HepG2 (cell line): ENCODE results near the gene RPLP2. TPM values are rescaled to one million over a fixed set of nuclear protein-coding genes. Genes with fewer than 3 reads are reported as not detected.
A peak's percentile ranks its signal among the peaks of the same experiment; 100 is the strongest.

Source experiments
- CEBPZ ChIP-seq: IDR thresholded peaks from 2 replicates; pipeline ENCODE4 v1.6.1; 2012; ENCODE audit warnings: low read length, improper control_type of control experiment
- ETV5 ChIP-seq: IDR thresholded peaks from 2 replicates; pipeline ENCODE4 v1.6.1; 2018; ENCODE audit warnings: missing biosample characterization, missing genetic modification reagents, inconsistent platforms, borderline replicate concordance
- FOXC1 ChIP-seq: sonication (generic); formaldehyde crosslinking; IDR thresholded peaks from 2 replicates; pipeline ENCODE4 v1.8.0; 2022; ENCODE audit warnings: mild to moderate bottlenecking, missing genetic modification reagents, borderline replicate concordance
- GTF3A ChIP-seq: sonication (generic); formaldehyde crosslinking; conservative IDR thresholded peaks from 2 replicates; pipeline ENCODE4 v1.4.0; 2020; ENCODE audit warnings: mild to moderate bottlenecking, missing genetic modification reagents
- KDM2A ChIP-seq: sonication (generic); formaldehyde crosslinking; IDR thresholded peaks from 2 replicates; pipeline ENCODE4 v1.4.0; 2020; ENCODE audit warnings: low read depth, missing genetic modification reagents, borderline replicate concordance
- NFKBIZ ChIP-seq: IDR thresholded peaks from 2 replicates; pipeline ENCODE4 v1.6.1; 2018; ENCODE audit warnings: missing genetic modification reagents, missing compliant biosample characterization
- NR2F2 ChIP-seq: IDR thresholded peaks from 2 replicates; pipeline ENCODE4 v1.6.1; 2012; ENCODE audit warnings: low read depth, inconsistent platforms, borderline replicate concordance
- NR2F6 ChIP-seq, 2 experiments: IDR thresholded peaks; 2 replicates each; pipeline ENCODE4 v1.6.1; 2016; ENCODE audit warnings: antibody characterized with exemption in 1 of 2, mild to moderate bottlenecking in 1 of 2
- PATZ1 ChIP-seq: sonication (generic); formaldehyde crosslinking; IDR thresholded peaks from 2 replicates; pipeline ENCODE4 v1.4.0; 2020; ENCODE audit warnings: missing genetic modification reagents
- PCBP1 ChIP-seq: fragments of 200-400 bp; formaldehyde crosslinking; IDR thresholded peaks from 2 replicates; pipeline ENCODE4 v1.6.1; 2017; ENCODE audit warnings: mild to moderate bottlenecking, low read depth, low read length, borderline replicate concordance
- PCBP2 ChIP-seq: fragments of 200-400 bp; formaldehyde crosslinking; optimal IDR thresholded peaks from 2 replicates; pipeline ENCODE3; 2018; ENCODE audit warnings: low read length, low read depth; ENCODE audit not compliant: poor library complexity, severe bottlenecking
- RXRA ChIP-seq: sonication (generic); formaldehyde crosslinking; IDR thresholded peaks from 2 replicates; pipeline ENCODE4 v1.5.1; 2020; ENCODE audit warnings: missing genetic modification reagents
- TCF7L2 ChIP-seq: IDR thresholded peaks from 2 replicates; pipeline ENCODE4 v1.6.1; 2011; ENCODE audit warnings: mild to moderate bottlenecking, low read depth, low read length, moderate library complexity
- ZBTB33 ChIP-seq: sonication (generic); formaldehyde crosslinking; IDR thresholded peaks from 2 replicates; pipeline ENCODE4 v1.4.0; 2020; ENCODE audit warnings: missing genetic modification reagents
- ZMYM4 ChIP-seq: sonication (generic); formaldehyde crosslinking; IDR thresholded peaks from 2 replicates; pipeline ENCODE4 v1.8.1; 2023; ENCODE audit warnings: mild to moderate bottlenecking, missing genetic modification reagents
- ZNF20 ChIP-seq: sonication (generic); formaldehyde crosslinking; IDR thresholded peaks from 2 replicates; pipeline ENCODE4 v1.4.0; 2020; ENCODE audit warnings: mild to moderate bottlenecking, moderate library complexity, missing genetic modification reagents
- ZNF230 ChIP-seq: sonication (generic); formaldehyde crosslinking; IDR thresholded peaks from 2 replicates; pipeline ENCODE4 v1.4.0; 2020; ENCODE audit warnings: mild to moderate bottlenecking, missing genetic modification reagents
- ZNF251 ChIP-seq: sonication (generic); formaldehyde crosslinking; IDR thresholded peaks from 2 replicates; pipeline ENCODE4 v1.9.0; 2021; ENCODE audit warnings: mild to moderate bottlenecking, missing genetic modification reagents
- ZNF30 ChIP-seq: sonication (generic); formaldehyde crosslinking; IDR thresholded peaks from 2 replicates; pipeline ENCODE4 v1.5.0; 2020; ENCODE audit warnings: mild to moderate bottlenecking, missing genetic modification reagents
- ZNF430 ChIP-seq: sonication (generic); formaldehyde crosslinking; IDR thresholded peaks from 2 replicates; pipeline ENCODE4 v1.9.0; 2021; ENCODE audit warnings: mild to moderate bottlenecking, missing genetic modification reagents
- ZNF546 ChIP-seq: sonication (generic); formaldehyde crosslinking; conservative IDR thresholded peaks from 2 replicates; pipeline ENCODE4 v1.8.1; 2023; ENCODE audit warnings: mild to moderate bottlenecking, missing genetic modification reagents
- ZNF564 ChIP-seq: sonication (generic); formaldehyde crosslinking; IDR thresholded peaks from 2 replicates; pipeline ENCODE4 v1.8.1; 2023; ENCODE audit warnings: mild to moderate bottlenecking, missing genetic modification reagents
- ZNF816 ChIP-seq: sonication (generic); formaldehyde crosslinking; IDR thresholded peaks from 2 replicates; pipeline ENCODE4 v1.8.0; 2022; ENCODE audit warnings: missing genetic modification reagents, mild to moderate bottlenecking, borderline replicate concordance
- ZSCAN31 ChIP-seq: sonication (generic); formaldehyde crosslinking; IDR thresholded peaks from 2 replicates; pipeline ENCODE4 v1.5.0; 2020; ENCODE audit warnings: low read depth, mild to moderate bottlenecking, missing genetic modification reagents
- polyA plus RNA-seq, 8 experiments: library from polyadenylated mRNA; depleted of rRNA in 3 of 8; stranded (reverse) in 7 of 8; unstranded in 1 of 8; fragments of >200 nt; fragmentation: Illumina TruSeq in 4 of 8; extraction: Trizol in 4 of 8; gene quantifications; 2 replicates each; pipeline versions ENCODE4 v1.2.1 to v1.2.3, GENCODE V29; 2011 to 2016; ENCODE audit warnings: low read depth in 4 of 8, missing spikeins in 1 of 8, mixed read lengths in 1 of 8; ENCODE audit not compliant: insufficient read depth in 1 of 8
- total RNA-seq, 5 experiments: library from RNA; depleted of rRNA; stranded (reverse); fragments of >200 nt; fragmentation: Illumina TruSeq; extraction: Trizol; gene quantifications; 2 replicates each; pipeline ENCODE4 v1.2.3, GENCODE V29; 2016; ENCODE audit warnings: low read depth in 1 of 5

RPLP2 gene
- total and polyA plus RNA-seq, 2 of the 13 experiments (the other 11 are each of a cell fraction or from before 2014, with no cell fraction given) = 978 to 2,106 TPM

GRCh38 chr11:841981-842369 is 32.2 kb downstream of the RPLP2 start (continued):
- TF ChIP-seq ZNF564 (CRISPR knock-in tag) (no peak), ZNF251 (CRISPR knock-in tag) (no peak), RXRA (0 out of 2 replicates have a peak, but pooled peaks have one; percentile 8), PATZ1 (CRISPR knock-in tag) (no peak), ETV5 (CRISPR knock-in tag) (no peak), NR2F6 (IDR thresholded peaks at IDR 0.05) (no peak), NR2F6 (CRISPR knock-in tag; IDR thresholded peaks at IDR 0.05) (no peak), FOXC1 (no peak), KDM2A (CRISPR knock-in tag) (peak; percentile 77; the same call in 1 of the 2 replicates), ZNF230 (no peak), ZBTB33 (CRISPR knock-in tag) (no peak), CEBPZ (no peak), ZMYM4 (no peak), PCBP2 (no peak), GTF3A (CRISPR knock-in tag) (no peak), ZNF430 (CRISPR knock-in tag) (0 out of 2 replicates have a peak, but pooled peaks have one; percentile 33), NFKBIZ (CRISPR knock-in tag) (no peak), PCBP1 (no peak), ZNF20 (CRISPR knock-in tag) (no peak), ZNF816 (CRISPR knock-in tag) (no peak), ZNF546 (CRISPR knock-in tag) (peak; percentile 37), ZSCAN31 (CRISPR knock-in tag) (no peak), TCF7L2 (no peak), NR2F2 (no peak), ZNF30 (no peak)
